ENCODE results near the gene SLC25A30.

The SLC25A30 gene

GRCh38 chr13:45411631-45412030 is 6.5 kb downstream of the SLC25A30 start:
- no peak for DNase-seq (ENCODE audit: low read depth)
- TF ChIP-seq POLR2A (IDR thresholded peaks at IDR 0.05; ENCODE audit: extremely low read depth, insufficient read length): no peak
- no peak overlapping the region for H3K4me3 ChIP-seq (ENCODE audit: low read depth, low read length)

- no peak for TF ChIP-seq MAX (IDR thresholded peaks at IDR 0.05; ENCODE audit: low read depth, low read length)
- DNase-seq (ENCODE audit: low read depth): no peak
- H3K4me3 ChIP-seq (ENCODE audit: low read depth, low read length): no peak overlapping the region
These were observed 7.0 kb downstream of the SLC25A30 start for GRCh38 chr13:45411221-45411620.

DNA sequence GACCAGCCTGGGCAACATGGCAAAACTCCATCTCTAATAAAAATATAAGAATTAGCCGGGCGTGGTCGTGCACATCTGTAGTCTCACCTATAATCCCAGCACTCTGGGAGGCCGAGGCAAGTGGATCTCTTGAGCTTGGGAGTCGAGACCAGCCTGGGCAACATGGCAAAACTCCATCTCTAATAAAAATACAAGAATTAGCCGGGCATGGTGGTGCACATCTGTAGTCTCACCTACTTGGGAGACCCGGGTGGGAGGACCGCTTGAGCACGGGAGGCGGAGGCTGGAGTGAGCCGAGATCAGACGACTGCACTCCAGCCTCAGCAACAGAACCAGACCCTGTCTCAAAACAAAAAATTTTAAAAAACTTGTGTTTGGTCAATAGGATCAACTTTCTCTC is 7.7 kb downstream of the SLC25A30 start:
- no peak for DNase-seq (ENCODE audit: low read depth)
- TF ChIP-seq MAX (IDR thresholded peaks at IDR 0.05; ENCODE audit: low read depth, low read length): no peak
- no peak for TF ChIP-seq MYC (IDR thresholded peaks at IDR 0.05; ENCODE audit: low read depth, low read length)
- no peak for TF ChIP-seq POLR2A (IDR thresholded peaks at IDR 0.05; ENCODE audit: extremely low read depth, insufficient read length)
- TF ChIP-seq, protein P1, sequence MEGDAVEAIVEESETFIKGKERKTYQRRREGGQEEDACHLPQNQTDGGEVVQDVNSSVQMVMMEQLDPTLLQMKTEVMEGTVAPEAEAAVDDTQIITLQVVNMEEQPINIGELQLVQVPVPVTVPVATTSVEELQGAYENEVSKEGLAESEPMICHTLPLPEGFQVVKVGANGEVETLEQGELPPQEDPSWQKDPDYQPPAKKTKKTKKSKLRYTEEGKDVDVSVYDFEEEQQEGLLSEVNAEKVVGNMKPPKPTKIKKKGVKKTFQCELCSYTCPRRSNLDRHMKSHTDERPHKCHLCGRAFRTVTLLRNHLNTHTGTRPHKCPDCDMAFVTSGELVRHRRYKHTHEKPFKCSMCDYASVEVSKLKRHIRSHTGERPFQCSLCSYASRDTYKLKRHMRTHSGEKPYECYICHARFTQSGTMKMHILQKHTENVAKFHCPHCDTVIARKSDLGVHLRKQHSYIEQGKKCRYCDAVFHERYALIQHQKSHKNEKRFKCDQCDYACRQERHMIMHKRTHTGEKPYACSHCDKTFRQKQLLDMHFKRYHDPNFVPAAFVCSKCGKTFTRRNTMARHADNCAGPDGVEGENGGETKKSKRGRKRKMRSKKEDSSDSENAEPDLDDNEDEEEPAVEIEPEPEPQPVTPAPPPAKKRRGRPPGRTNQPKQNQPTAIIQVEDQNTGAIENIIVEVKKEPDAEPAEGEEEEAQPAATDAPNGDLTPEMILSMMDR (IDR thresholded peaks at IDR 0.05; ENCODE audit: low read depth, low read length): no peak
- H3K4me3 ChIP-seq (ENCODE audit: low read depth, low read length): no peak overlapping the region

DNA sequence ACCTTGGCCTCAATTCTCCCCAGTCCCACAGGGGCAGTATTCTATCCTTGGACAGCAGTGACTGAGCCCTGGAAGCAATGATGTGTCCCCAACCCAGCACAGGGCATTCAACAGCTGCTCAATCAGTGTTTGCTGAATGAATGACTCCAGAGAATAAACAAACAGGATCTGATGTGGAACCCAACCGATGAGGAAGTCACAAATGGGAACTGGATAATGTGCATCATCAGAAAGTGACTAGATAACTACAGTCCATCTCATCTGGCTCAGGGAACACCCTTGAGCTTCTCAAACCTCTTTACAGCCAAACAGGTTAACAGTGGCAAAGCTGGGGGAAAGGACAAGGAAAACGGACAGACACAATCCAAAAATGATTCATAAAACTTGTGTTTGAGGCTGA is 8.2 kb downstream of the SLC25A30 start:
- TF ChIP-seq POLR2A (IDR thresholded peaks at IDR 0.05; ENCODE audit: extremely low read depth, insufficient read length) (no peak), MYC (IDR thresholded peaks at IDR 0.05; ENCODE audit: low read depth, low read length) (no peak), MAX (IDR thresholded peaks at IDR 0.05; ENCODE audit: low read depth, low read length) (no peak)
- TF ChIP-seq, protein P1 (IDR thresholded peaks at IDR 0.05; ENCODE audit: low read depth, low read length): no peak
- DNase-seq (ENCODE audit: low read depth): no peak
- no peak overlapping the region for H3K4me3 ChIP-seq (ENCODE audit: low read depth, low read length)

GRCh38 chr13:45406421-45406820 is 11.8 kb downstream of the SLC25A30 start:
- H3K4me3 ChIP-seq (ENCODE audit: low read depth, low read length): no peak overlapping the region
- TF ChIP-seq MYC (IDR thresholded peaks at IDR 0.05; ENCODE audit: low read depth, low read length) (no peak), POLR2A (IDR thresholded peaks at IDR 0.05; ENCODE audit: extremely low read depth, insufficient read length) (no peak), MAX (IDR thresholded peaks at IDR 0.05; ENCODE audit: low read depth, low read length) (no peak)
- TF ChIP-seq, protein P1 (IDR thresholded peaks at IDR 0.05; ENCODE audit: low read depth, low read length): no peak
- DNase-seq (ENCODE audit: low read depth): peak; percentile 65

DNA sequence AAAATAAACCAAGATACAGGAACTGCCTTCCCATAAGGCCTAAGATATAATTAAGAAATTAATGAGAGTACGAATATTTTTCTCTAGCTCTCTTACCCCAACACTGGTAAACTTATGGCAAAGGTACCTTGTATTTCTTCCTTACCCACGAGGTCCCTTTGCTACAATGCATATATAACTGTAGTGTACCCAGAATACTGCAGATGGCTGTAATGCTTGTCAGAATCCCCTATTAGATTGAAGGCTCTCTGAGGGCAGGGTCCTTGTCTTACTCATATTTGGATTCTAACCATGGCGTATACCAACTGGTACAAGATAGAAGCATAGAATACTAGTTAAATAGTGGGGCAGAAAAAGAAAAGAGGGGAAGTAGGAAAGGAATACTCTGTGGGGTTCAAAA is 15.1 kb downstream of the SLC25A30 start:
- no peak for DNase-seq (ENCODE audit: low read depth)
- H3K4me3 ChIP-seq (ENCODE audit: low read depth, low read length): no peak overlapping the region
- no peak for TF ChIP-seq POLR2A (IDR thresholded peaks at IDR 0.05; ENCODE audit: extremely low read depth, insufficient read length)
- no peak for TF ChIP-seq MYC (IDR thresholded peaks at IDR 0.05; ENCODE audit: low read depth, low read length)
- TF ChIP-seq MAX (IDR thresholded peaks at IDR 0.05; ENCODE audit: low read depth, low read length): no peak
- TF ChIP-seq, protein P1 (IDR thresholded peaks at IDR 0.05; ENCODE audit: low read depth, low read length): no peak

- no peak for DNase-seq (ENCODE audit: low read depth)
- TF ChIP-seq POLR2A (IDR thresholded peaks at IDR 0.05; ENCODE audit: extremely low read depth, insufficient read length): no peak
- TF ChIP-seq, protein P1 (IDR thresholded peaks at IDR 0.05; ENCODE audit: low read depth, low read length): no peak
- TF ChIP-seq MYC (IDR thresholded peaks at IDR 0.05; ENCODE audit: low read depth, low read length): no peak
- TF ChIP-seq MAX (IDR thresholded peaks at IDR 0.05; ENCODE audit: low read depth, low read length): no peak
- H3K4me3 ChIP-seq (ENCODE audit: low read depth, low read length): no peak overlapping the region
These were observed 15.5 kb downstream of the SLC25A30 start for GRCh38 chr13:45402641-45403040.

Measured in NB4 (cell line).